Measurements from ENCODE around the gene PPP1R3D.
"Not testable (repeated sequence)": the region's sequence is repeated elsewhere in the genome, so short reads cannot be mapped to it uniquely, and the experiment has no call there.

The PPP1R3D gene

DNA sequence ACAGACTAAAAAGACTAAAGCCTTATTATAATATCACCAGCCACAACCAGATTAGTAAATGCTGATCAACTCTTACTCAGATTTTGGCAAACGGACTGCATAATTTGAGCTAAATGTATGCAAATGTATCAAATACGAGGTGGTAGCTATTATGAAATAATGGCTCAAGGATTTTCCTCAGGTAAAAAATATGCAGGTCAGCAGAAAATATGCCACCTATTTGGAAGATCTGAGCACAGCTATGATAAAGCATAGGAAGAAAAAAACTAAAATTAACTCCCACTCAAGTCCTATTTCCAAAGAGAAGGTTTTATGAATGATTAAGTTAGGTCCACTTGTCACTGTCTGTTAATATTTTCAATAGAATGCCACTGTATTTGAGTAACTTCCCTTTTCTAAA, 29.1 kb downstream of the PPP1R3D start:
- no peak for DNase-seq

DNA sequence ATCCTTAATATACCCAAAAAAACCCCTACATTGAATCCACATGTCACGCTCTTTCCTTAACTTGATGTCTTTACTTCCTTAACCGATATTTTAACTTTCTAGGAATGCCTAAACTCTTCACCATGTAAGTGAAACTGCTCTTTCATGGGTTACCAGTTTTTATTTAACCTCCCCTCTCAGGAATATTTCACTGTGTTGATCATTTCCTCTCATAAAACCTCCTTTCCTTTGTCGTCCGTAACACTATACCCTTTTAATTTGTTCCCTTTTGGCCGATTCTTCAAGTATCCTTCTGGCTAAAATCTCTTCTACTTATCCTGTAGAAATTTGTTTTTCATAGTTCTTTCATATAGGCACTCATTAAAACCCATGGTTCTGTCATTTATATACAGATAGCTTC, 31.2 kb downstream of the PPP1R3D start:
- no peak for DNase-seq

DNA sequence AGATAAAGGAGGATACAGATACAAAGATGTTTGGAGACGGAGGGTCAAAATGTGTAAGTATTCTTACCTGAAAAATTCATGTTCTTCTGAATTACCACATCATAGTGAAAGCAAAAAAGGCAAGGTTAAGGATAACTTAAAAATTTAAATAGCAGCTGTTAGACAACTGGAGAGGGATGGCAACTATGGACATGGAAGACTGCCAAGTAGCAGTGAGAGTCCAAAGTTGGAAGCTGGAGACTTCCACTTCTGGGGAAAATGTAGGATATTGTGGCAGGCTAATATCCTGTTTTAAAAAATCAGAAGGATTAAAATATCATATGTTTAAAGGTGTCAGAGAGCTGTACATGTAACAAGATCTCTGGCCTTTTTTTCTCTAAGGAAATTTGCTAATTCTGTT, 36.5 kb downstream of the PPP1R3D start:
- no peak for DNase-seq

DNA sequence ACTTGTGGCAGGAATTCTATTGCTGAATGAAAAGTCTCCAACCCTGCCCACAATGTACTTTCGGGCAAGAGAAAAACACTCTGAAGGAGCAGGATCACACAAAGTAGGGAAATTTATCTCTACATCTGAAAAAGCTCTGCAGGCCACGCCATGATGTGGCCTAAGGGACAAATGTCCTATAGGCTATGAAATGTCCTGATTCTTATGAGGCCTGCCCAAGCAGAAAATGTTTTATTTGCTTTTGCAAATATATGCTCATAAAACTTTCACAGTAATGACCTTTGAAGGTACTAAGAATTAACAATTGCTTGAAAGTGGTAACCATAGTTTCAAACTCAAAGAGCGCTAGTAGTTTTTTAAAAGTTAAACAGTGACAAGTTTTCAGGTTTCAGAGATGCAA, 37.6 kb downstream of the PPP1R3D start:
- DNase-seq = no peak

DNA sequence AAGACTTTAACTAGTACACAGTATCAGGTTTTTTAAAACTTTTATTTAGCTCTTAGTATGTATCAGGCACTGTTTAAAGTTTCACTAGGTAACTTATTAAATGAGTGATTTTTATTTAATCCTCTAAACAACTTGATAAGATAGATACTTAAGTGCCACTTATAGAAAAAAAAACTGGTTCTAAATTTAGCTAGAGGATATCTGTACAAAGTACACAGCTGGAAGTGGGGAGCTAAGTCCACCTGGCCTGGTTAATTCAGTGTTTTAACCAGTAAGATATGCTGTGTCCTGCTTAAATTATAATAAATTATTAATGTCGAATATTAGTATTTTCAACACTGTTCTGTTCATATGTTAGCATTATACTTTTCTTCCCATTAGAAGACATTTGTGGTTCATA, 44.2 kb downstream of the PPP1R3D start:
- no peak for DNase-seq

DNA sequence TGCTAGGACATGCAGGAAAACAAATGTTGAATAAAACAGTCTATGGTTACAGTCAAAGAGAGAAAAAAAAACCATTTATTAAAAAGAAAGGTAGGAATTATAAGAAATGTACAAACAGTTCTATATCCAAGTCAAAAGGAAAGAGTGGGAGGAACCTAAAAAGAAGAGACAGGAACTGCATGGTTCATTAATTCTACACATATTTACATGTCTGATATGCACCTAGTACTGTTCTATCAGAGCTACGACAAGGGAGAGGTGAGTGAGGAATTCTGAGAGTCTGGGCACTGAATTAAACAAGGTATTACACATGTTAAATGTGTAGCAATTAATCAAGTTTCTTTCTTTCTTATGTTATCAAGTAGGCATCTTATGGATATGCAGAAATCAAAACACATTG, 48.5 kb downstream of the PPP1R3D start:
- no peak for DNase-seq

DNA sequence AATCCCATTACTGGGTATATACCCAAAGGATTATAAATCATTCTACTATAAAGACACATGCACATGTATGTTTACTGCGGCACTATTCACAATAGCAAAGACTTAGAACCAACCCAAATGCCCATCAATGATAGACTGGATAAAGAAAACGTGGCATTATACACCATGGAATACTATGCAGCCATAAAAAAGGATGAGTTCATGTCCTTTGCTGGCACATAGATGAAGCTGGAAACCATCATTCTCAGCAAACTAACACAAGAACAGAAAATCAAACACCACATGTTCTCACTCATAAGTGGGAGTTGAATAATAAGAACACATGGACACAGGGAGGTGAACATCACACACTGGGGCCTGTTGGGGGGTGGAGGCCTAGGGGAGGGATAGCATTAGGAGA, 50.1 kb downstream of the PPP1R3D start:
- DNase-seq = not testable (repeated sequence)

DNA sequence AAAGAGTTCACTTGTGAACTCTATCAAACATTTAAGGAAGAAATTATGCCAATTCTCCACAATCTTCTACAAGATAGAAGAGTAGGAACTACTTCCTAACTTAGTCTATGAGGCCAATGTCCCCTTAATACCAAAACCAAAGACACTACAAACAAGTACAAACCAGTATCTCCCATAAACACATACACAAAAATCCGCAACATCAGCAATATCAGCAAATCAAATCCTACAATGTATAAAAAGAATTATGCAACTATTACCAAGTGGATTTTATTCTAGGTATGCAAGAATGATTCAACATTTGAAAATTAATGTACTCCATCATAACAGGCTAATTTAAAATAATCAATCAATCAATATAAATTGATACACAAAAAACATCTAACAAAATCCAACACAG, 52.1 kb downstream of the PPP1R3D start:
- DNase-seq = no peak
